Measurements from ENCODE around the gene CELF6. TPM values are rescaled to one million over a fixed set of nuclear protein-coding genes. Genes with fewer than 3 reads are reported as not detected.
A peak's percentile ranks its signal among the peaks of the same experiment; 100 is the strongest.

The CELF6 gene
- polyA plus RNA-seq, 1 experiment = 0.10 TPM

DNA sequence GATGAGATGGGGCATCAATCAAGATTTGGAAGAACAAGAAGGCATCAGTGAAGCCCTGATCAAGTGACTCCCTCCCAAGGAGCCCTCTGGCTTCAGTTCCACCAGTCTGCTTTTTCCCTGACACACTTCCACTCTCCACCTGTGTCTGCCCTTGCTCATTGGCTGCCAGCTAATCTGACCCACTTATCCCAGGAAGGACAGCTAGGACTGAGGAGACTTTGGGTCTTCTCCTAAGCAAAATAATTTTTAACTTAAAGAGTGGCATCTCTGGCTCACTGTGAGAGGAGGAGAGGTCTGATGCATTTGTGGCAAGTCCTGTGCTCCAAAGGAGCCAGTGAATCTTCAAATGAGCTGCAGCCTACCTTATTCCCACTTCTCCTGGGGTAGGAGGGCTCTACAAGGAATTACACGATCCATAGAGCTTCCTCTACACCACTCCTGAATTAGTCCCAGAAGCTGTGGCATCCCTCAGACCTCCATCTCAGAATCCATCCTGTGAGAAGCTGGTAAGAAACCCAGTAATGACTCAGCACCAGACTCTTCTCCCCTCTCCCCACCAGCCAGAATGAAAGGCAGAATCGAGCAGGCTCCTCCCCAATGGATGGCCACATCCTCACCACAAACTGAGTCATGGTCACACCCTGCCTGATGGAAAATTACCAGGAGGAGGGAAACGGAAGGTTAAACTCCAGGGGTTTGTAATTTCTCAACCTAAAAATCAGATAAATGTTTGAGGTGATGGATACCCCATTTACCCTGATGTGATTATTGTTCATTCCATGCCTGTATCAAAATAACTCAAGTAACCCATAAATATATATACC lies 82.7 kb downstream of the CELF6 start:
- POLR2A ChIA-PET = interaction anchor here (1.0 to 1.1 kb wide), 2 partner anchors 10 to 39 kb away, joined by 3 to 13 read pairs; no protein-coding TSS in a partner anchor
- TF ChIP-seq CTCF (IDR thresholded peaks at IDR 0.05; ENCODE audit: low read depth, low read length) = no peak
- CTCF ChIA-PET = interaction anchor here (0.5 to 2.3 kb wide), 5 partner anchors 11 to 38 kb away, joined by 3 to 9 read pairs (median 4); no protein-coding TSS in a partner anchor
- peak; percentile 93 for DNase-seq (ENCODE audit: low read depth, low spot score)
- Histone ChIP-seq H3K9me3 (ENCODE audit: control insufficient read depth, insufficient read depth, low read length) (no peaks in the 10 kb centered on the region), H3K27me3 (ENCODE audit: control insufficient read depth, insufficient read depth, low read length) (no peaks in the 10 kb centered on the region), H3K4me3 (ENCODE audit: low read depth, low read length) (peak overlapping the region; percentile 61), H3K27ac (ENCODE audit: low read depth, low read length) (peak overlapping the region; percentile 99)

GRCh38 chr15:72236381-72237003 lies 83.5 kb downstream of the CELF6 start:
- H3K9me3 ChIP-seq (ENCODE audit: control insufficient read depth, insufficient read depth, low read length) = no peaks in the 10 kb centered on the region; the same call in 1 of the 2 replicates
- H3K27ac ChIP-seq (ENCODE audit: low read depth, low read length) = peak overlapping the region; percentile 99
- DNase-seq (ENCODE audit: low read depth, low spot score) = no peak
- no peaks in the 10 kb centered on the region for H3K27me3 ChIP-seq (ENCODE audit: control insufficient read depth, insufficient read depth, low read length)
- ChIA-PET CTCF (interaction anchor here (0.5 to 2.3 kb wide), 4 partner anchors 10 to 38 kb away, joined by 3 to 9 read pairs (median 4); no protein-coding TSS in a partner anchor), POLR2A (interaction anchor here (1.0 to 1.1 kb wide), 2 partner anchors 9 to 38 kb away, joined by 3 to 13 read pairs; no protein-coding TSS in a partner anchor)
- H3K4me3 ChIP-seq (ENCODE audit: low read depth, low read length) = peak overlapping the region; percentile 61
- TF ChIP-seq CTCF (IDR thresholded peaks at IDR 0.05; ENCODE audit: low read depth, low read length) = no peak

DNA sequence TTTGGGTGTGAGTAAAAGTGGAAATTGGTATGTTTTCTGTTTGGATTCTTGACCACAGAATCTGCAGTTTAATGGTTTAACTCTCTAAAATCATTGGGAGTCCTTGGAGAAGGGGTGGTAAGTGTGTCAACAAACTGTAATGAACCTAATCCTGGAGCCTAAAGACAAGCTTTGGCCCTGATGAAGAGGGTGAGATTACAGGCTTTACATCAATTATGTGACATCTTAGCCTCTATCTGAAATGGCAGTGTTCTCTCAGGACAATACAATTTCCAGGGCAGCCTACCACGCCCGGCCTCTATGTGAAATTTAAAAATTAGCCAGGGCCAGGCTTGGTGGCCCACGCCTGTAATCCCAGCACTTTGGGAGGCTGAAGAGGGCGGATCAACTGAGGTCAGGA lies 84.7 kb downstream of the CELF6 start:
- Histone ChIP-seq H3K27me3 (ENCODE audit: control insufficient read depth, insufficient read depth, low read length) (no peaks in the 10 kb centered on the region), H3K9me3 (ENCODE audit: control insufficient read depth, insufficient read depth, low read length) (no peaks in the 10 kb centered on the region; the same call in 1 of the 2 replicates), H3K4me3 (ENCODE audit: low read depth, low read length) (no peak overlapping the region), H3K27ac (ENCODE audit: low read depth, low read length) (no peak overlapping the region)
- ChIA-PET CTCF (no interaction called here), POLR2A (no interaction called here)
- DNase-seq (ENCODE audit: low read depth, low spot score) = no peak
- no peak for TF ChIP-seq CTCF (IDR thresholded peaks at IDR 0.05; ENCODE audit: low read depth, low read length)

Other genes starting within 250 kb of the CELF6 start
- 14.3 and 15.2 TPM in 2 replicates for gene MYO9A, start 202.0 kb downstream of the CELF6 start, polyA plus RNA-seq (2011; rRNA removed)
- 3.9 and 5.3 TPM in 2 replicates for gene SENP8, start 201.8 kb downstream of the CELF6 start, polyA plus RNA-seq (2011; rRNA removed)
- gene GRAMD2A, start 122.4 kb downstream of the CELF6 start, polyA plus RNA-seq (2011; rRNA removed) = 0.30 and 0.32 TPM in 2 replicates
- 1,954 and 2,130 TPM in 2 replicates for gene PKM, start 89.0 kb downstream of the CELF6 start, polyA plus RNA-seq (2011; rRNA removed)
- gene PARP6, start 47.6 kb downstream of the CELF6 start, polyA plus RNA-seq (2011; rRNA removed) = 56.1 and 57.8 TPM in 2 replicates
- 191 and 200 TPM in 2 replicates for gene HEXA, start 55.9 kb upstream of the CELF6 start, polyA plus RNA-seq (2011; rRNA removed)
- not detected in 2 replicates for gene TMEM202, start 78.1 kb upstream of the CELF6 start, polyA plus RNA-seq (2011; rRNA removed)
- 85.8 and 90.4 TPM in 2 replicates for gene ARIH1, start 154.2 kb upstream of the CELF6 start, polyA plus RNA-seq (2011; rRNA removed)